IMR-90 (cell line): ENCODE results near the gene MBD2. TPM values are rescaled to one million over a fixed set of nuclear protein-coding genes. Genes with fewer than 3 reads are reported as not detected.

Experiments
- ATAC-seq: fragments of 200-7000 bp; cut with Tn5 transposase; 2 replicates; pipeline ENCODE4 v1.9.1; 2020; ENCODE audit warnings: low read depth, mild to moderate bottlenecking, moderate library complexity
- BruUV-seq: library from RNA; stranded (reverse); fragments of 400-500 nt; replicated peaks from 2 replicates; lab custom pipeline; 2021; lab: Mats Ljungman, UMichigan
- CTCF ChIA-PET: fragments of 300-600 bp; formaldehyde crosslinking; extraction: SDS; loops from one replicate; lab custom pipeline; 2021; ENCODE audit warnings: antibody characterized with exemption; lab: Yijun Ruan, JAX
- POLR2A ChIA-PET: fragments of 300-600 bp; sonication (Branson Sonifier 250); formaldehyde crosslinking; loops from one replicate; lab custom pipeline; 2022; ENCODE audit warnings: antibody characterized with exemption; ENCODE audit not compliant: unreplicated experiment; lab: Charles Lee
- DNase-seq: peaks from one replicate; pipeline ENCODE4 v3.0.0; 2013
- H2AFZ ChIP-seq: replicated peaks from 2 replicates; pipeline ENCODE3; 2013; ENCODE audit warnings: low read length, mild to moderate bottlenecking; ENCODE audit not compliant: poor library complexity
- H2AK5ac ChIP-seq: 2 replicates; pipeline ENCODE4 v1.6.1; 2013; ENCODE audit warnings: low read depth, low read length, inconsistent platforms
- H2AK9ac ChIP-seq: replicated peaks from 2 replicates; pipeline ENCODE3; 2013; ENCODE audit warnings: mild to moderate bottlenecking, low read depth, low read length, moderate library complexity; ENCODE audit not compliant: poor library complexity
- H2BK120ac ChIP-seq: 2 replicates; pipeline ENCODE4 v1.6.1; 2013; ENCODE audit warnings: low read depth, low read length, inconsistent platforms
- H2BK15ac ChIP-seq: 3 replicates; pipeline ENCODE4 v1.6.1; 2013; ENCODE audit warnings: low read depth, low read length, inconsistent platforms
- H2BK20ac ChIP-seq: 2 replicates; pipeline ENCODE4 v1.6.1; 2013; ENCODE audit warnings: low read depth, mild to moderate bottlenecking, inconsistent platforms, low read length, moderate library complexity
- H2BK5ac ChIP-seq: 2 replicates; pipeline ENCODE4 v1.6.1; 2013; ENCODE audit warnings: mild to moderate bottlenecking, low read depth, low read length, inconsistent platforms; ENCODE audit not compliant: poor library complexity, severe bottlenecking
- H3K14ac ChIP-seq: replicated peaks from 2 replicates; pipeline ENCODE4 v1.6.1; 2013; ENCODE audit warnings: low read depth, low read length, inconsistent platforms
- H3K18ac ChIP-seq: 2 replicates; pipeline ENCODE4 v1.6.1; 2013; ENCODE audit warnings: low read depth, low read length, control low read depth
- H3K23ac ChIP-seq: 2 replicates; pipeline ENCODE4 v1.6.1; 2013; ENCODE audit warnings: low read depth, low read length, inconsistent platforms
- H3K27ac ChIP-seq: 2 replicates; pipeline ENCODE4 v1.5.1; 2013; ENCODE audit warnings: mild to moderate bottlenecking, control low read depth, low read length; ENCODE audit not compliant: insufficient read depth
- H3K27me3 ChIP-seq: 2 replicates; pipeline ENCODE4 v1.6.1; 2013; ENCODE audit warnings: low read length; ENCODE audit not compliant: control insufficient read depth, insufficient read depth
- H3K36me3 ChIP-seq: 2 replicates; pipeline ENCODE4 v1.6.1; 2013; ENCODE audit warnings: low read length, mixed read lengths; ENCODE audit not compliant: control insufficient read depth, insufficient read depth
- H3K4ac ChIP-seq: 2 replicates; pipeline ENCODE4 v1.6.1; 2013; ENCODE audit warnings: low read depth, low read length, inconsistent platforms
- H3K4me1 ChIP-seq: 2 replicates; pipeline ENCODE4 v1.6.1; 2013; ENCODE audit warnings: low read length, mixed read lengths; ENCODE audit not compliant: control insufficient read depth, insufficient read depth
- H3K4me2 ChIP-seq: 2 replicates; pipeline ENCODE4 v1.6.1; 2013; ENCODE audit warnings: low read depth, mild to moderate bottlenecking, control low read depth, low read length, moderate library complexity
- H3K4me3 ChIP-seq: 2 replicates; pipeline ENCODE4 v1.5.1; 2013; ENCODE audit warnings: low read depth, mild to moderate bottlenecking, control low read depth, low read length, moderate library complexity; ENCODE audit not compliant: insufficient read depth
- H3K56ac ChIP-seq: 2 replicates; pipeline ENCODE4 v1.6.1; 2013; ENCODE audit warnings: low read length, inconsistent platforms; ENCODE audit not compliant: insufficient read depth; ENCODE audit errors: extremely low read depth
- H3K79me1 ChIP-seq, 2 experiments: 2 replicates each; pipeline ENCODE4 v1.6.1; 2013; ENCODE audit warnings: low read length in 2 of 2, inconsistent platforms in 1 of 2, low read depth in 1 of 2
- H3K9ac ChIP-seq: 2 replicates; pipeline ENCODE4 v1.6.1; 2013; ENCODE audit warnings: low read depth, low read length, control low read depth
- H3K9me1 ChIP-seq: 2 replicates; pipeline ENCODE4 v1.6.1; 2013; ENCODE audit warnings: low read length, inconsistent platforms; ENCODE audit not compliant: insufficient read depth
- H3K9me3 ChIP-seq: 2 replicates; pipeline ENCODE4 v1.6.1; 2013; ENCODE audit warnings: low read length; ENCODE audit not compliant: control insufficient read depth, insufficient read depth
- H4K20me1 ChIP-seq: 2 replicates; pipeline ENCODE4 v1.6.1; 2013; ENCODE audit warnings: low read length, inconsistent platforms; ENCODE audit not compliant: insufficient read depth
- H4K5ac ChIP-seq: 2 replicates; pipeline ENCODE4 v1.6.1; 2013; ENCODE audit warnings: mild to moderate bottlenecking, low read depth, low read length, control low read depth
- H4K8ac ChIP-seq, 2 experiments: 2 replicates each; pipeline ENCODE4 v1.6.1; 2013; ENCODE audit warnings: low read depth in 2 of 2, low read length in 2 of 2, control low read depth in 1 of 2, inconsistent platforms in 1 of 2
- H4K91ac ChIP-seq: 2 replicates; pipeline ENCODE4 v1.6.1; 2013; ENCODE audit warnings: low read depth, low read length, inconsistent platforms; ENCODE audit not compliant: insufficient read depth
- BHLHE40 ChIP-seq: fragments of 150-350 bp; IDR thresholded peaks from 2 replicates; pipeline ENCODE4 v1.6.1; 2016; ENCODE audit warnings: mild to moderate bottlenecking, low read depth, low read length
- CEBPB ChIP-seq: IDR thresholded peaks from 2 replicates; pipeline ENCODE4 v1.6.1; 2012; ENCODE audit warnings: low read depth, low read length, improper control_type of control experiment
- CHD1 ChIP-seq: IDR thresholded peaks from 2 replicates; pipeline ENCODE4 v1.6.1; 2012; ENCODE audit warnings: low read depth, low read length, improper control_type of control experiment
- CTCF ChIP-seq: conservative IDR thresholded peaks from 2 replicates; pipeline ENCODE4 v1.5.1; 2012; ENCODE audit warnings: mild to moderate bottlenecking, low read depth, low read length, improper control_type of control experiment
- ELK1 ChIP-seq: fragments of 150-350 bp; IDR thresholded peaks from 2 replicates; pipeline ENCODE4 v1.6.1; 2016; ENCODE audit warnings: low read depth, mild to moderate bottlenecking, low read length, moderate library complexity, borderline replicate concordance
- FOS ChIP-seq: fragments of 150-350 bp; IDR thresholded peaks from 2 replicates; pipeline ENCODE4 v1.6.1; 2016; ENCODE audit warnings: low read depth, low read length
- MAFK ChIP-seq: IDR thresholded peaks from 2 replicates; pipeline ENCODE4 v1.6.1; 2012; ENCODE audit warnings: low read depth, low read length, improper control_type of control experiment
- MAZ ChIP-seq: IDR thresholded peaks from 2 replicates; pipeline ENCODE4 v1.6.1; 2012; ENCODE audit warnings: low read depth, mild to moderate bottlenecking, low read length, improper control_type of control experiment, moderate library complexity, borderline replicate concordance
- MXI1 ChIP-seq: IDR thresholded peaks from 2 replicates; pipeline ENCODE4 v1.6.1; 2012; ENCODE audit warnings: low read depth, mild to moderate bottlenecking, low read length, moderate library complexity, borderline replicate concordance
- NFE2L2 ChIP-seq: fragments of 150-350 bp; IDR thresholded peaks from 2 replicates; pipeline ENCODE4 v1.6.1; 2016; ENCODE audit warnings: low read depth, mild to moderate bottlenecking, low read length
- POLR2A ChIP-seq: IDR thresholded peaks from 2 replicates; pipeline ENCODE4 v1.6.1; 2012; ENCODE audit warnings: mild to moderate bottlenecking, low read depth, low read length
- RAD21 ChIP-seq: IDR thresholded peaks from 2 replicates; pipeline ENCODE4 v1.6.1; 2012; ENCODE audit warnings: low read length, improper control_type of control experiment
- RCOR1 ChIP-seq: IDR thresholded peaks from 2 replicates; pipeline ENCODE4 v1.6.1; 2012; ENCODE audit warnings: mild to moderate bottlenecking, low read length, improper control_type of control experiment; ENCODE audit not compliant: insufficient replicate concordance
- RFX5 ChIP-seq: IDR thresholded peaks from 2 replicates; pipeline ENCODE4 v1.8.0; 2012; ENCODE audit warnings: low read depth, mild to moderate bottlenecking, low read length, moderate library complexity
- SMC3 ChIP-seq: fragments of 150-350 bp; IDR thresholded peaks from 2 replicates; pipeline ENCODE4 v1.6.1; 2016; ENCODE audit warnings: low read depth, mild to moderate bottlenecking, antibody characterized with exemption, low read length, moderate library complexity
- USF2 ChIP-seq: fragments of 150-350 bp; IDR thresholded peaks from 2 replicates; pipeline ENCODE4 v1.6.1; 2017; ENCODE audit warnings: mild to moderate bottlenecking, antibody characterized with exemption, low read length, low read depth
- WGBS, 2 experiments: methylation state at CpG; one replicate each; pipeline versions ENCODE4 v1.1.5 to v1.1.7; 2013; ENCODE audit warnings: missing lambda C conversion rate in 2 of 2; ENCODE audit not compliant: insufficient read length in 1 of 2; ENCODE audit errors: extremely low coverage in 2 of 2; 5-methylcytosine and 5-hydroxymethylcytosine counted together
- dilution Hi-C: fragments of 300-500 bp; cut with HindIII; formaldehyde crosslinking; loops from one replicate; pipeline ENCODE4 v1.14.3; 2018; ENCODE audit warnings: low sequenced_read_pairs; ENCODE audit not compliant: unreplicated experiment
- in situ Hi-C: fragments of 300-500 bp; cut with MboI; formaldehyde crosslinking; loops from 3 replicates; pipeline ENCODE4 v1.14.3; 2019; ENCODE audit warnings: low sequenced_read_pairs, inconsistent platforms, mixed read lengths
- intact Hi-C: fragments of 100-400 bp; cut with micrococcal nuclease; formaldehyde crosslinking; loops from 2 replicates; pipeline ENCODE4 v1.10.0; 2022
- polyA plus RNA-seq, 3 experiments: library from polyadenylated mRNA; depleted of rRNA; stranded (reverse); fragments of >200 nt; gene quantifications; 2 replicates each; pipeline ENCODE4 v1.2.3, GENCODE V29; 2012; ENCODE audit warnings: low replicate concordance in 1 of 3
- total RNA-seq: library from RNA; depleted of rRNA; stranded (reverse); fragments of >200 nt; gene quantifications from 2 replicates; pipeline ENCODE4 v1.2.3, GENCODE V29; 2012

Gene MBD2
- total and polyA plus RNA-seq, 2 of the 4 experiments (the other 2 are of a cell fraction), result 9.7 to 29.5 TPM

- Histone ChIP-seq H4K8ac (no peak overlapping the region), H4K91ac (no peak overlapping the region), H3K56ac (no peak overlapping the region), H4K5ac (no peak overlapping the region), H3K27me3 (peaks cover 6% of the 10 kb centered on the region), H3K27ac (no peak overlapping the region), H3K79me1 (no peaks in the 10 kb centered on the region), H2AK5ac (no peak overlapping the region), H3K9ac (no peak overlapping the region), H3K4ac (no peak overlapping the region), H3K18ac (no peak overlapping the region), H3K9me1 (no peaks in the 10 kb centered on the region), H3K4me3 (no peak overlapping the region), H3K23ac (no peak overlapping the region), H4K20me1 (no peaks in the 10 kb centered on the region), H2BK120ac (no peak overlapping the region), H3K9me3 (no peaks in the 10 kb centered on the region), H3K4me1 (no peaks in the 10 kb centered on the region), H3K4me2 (no peak overlapping the region), H3K14ac (no peak overlapping the region), H3K36me3 (no peaks in the 10 kb centered on the region), H2AK9ac (no peak overlapping the region), H2BK20ac (no peak overlapping the region), H2AFZ (no peak overlapping the region), H2BK15ac (no peak overlapping the region), H2BK5ac (no peak overlapping the region)
- no CpG with 5 or more reads among the region's 4 CpGs for WGBS, 2 experiments
- dilution Hi-C loops (no loop called here), in situ Hi-C loops (no loop called here), intact Hi-C loops (no loop called here)
- DNase-seq (no peak), ATAC-seq (no peak)
- ChIA-PET POLR2A (no interaction called here), CTCF (no interaction called here)
- TF ChIP-seq MAZ, result no peak
- no peak for TF ChIP-seq RCOR1
- no peak for TF ChIP-seq RFX5
- no peak for TF ChIP-seq CHD1
- no peak for TF ChIP-seq USF2
- no peak for TF ChIP-seq SMC3
- no peak for TF ChIP-seq MAFK
- no peak for TF ChIP-seq BHLHE40
- no peak for TF ChIP-seq CEBPB
- TF ChIP-seq RAD21, result no peak
- no peak for TF ChIP-seq CTCF
- TF ChIP-seq FOS, result no peak
- no peak for TF ChIP-seq NFE2L2
- TF ChIP-seq MXI1, result no peak
- TF ChIP-seq ELK1, result no peak
- no peak for TF ChIP-seq POLR2A
- no TSS peak for BruUV-seq
Observed at GRCh38 chr18:54241483-54241882, 17.0 kb upstream of the MBD2 start.
